Lung (tissue), 12 donors: ENCODE measurements around the gene PRICKLE2. TPM values are rescaled to one million over a fixed set of nuclear protein-coding genes. Genes with fewer than 3 reads are reported as not detected.

Experiments used
- ATAC-seq: fragments of 200-7000 bp; cut with Tn5 transposase; one replicate; pipeline ENCODE4 v1.9.1; 2020; ENCODE audit warnings: moderate number of reproducible peaks; ENCODE audit not compliant: insufficient read depth, low FRiP score
- DNase-seq, 3 donors: peaks; one replicate each; pipeline ENCODE4 v3.0.0-alpha.2; 2013 to 2017
- H3K27ac ChIP-seq, 2 donors: one replicate each; pipeline ENCODE4 v1.5.1; 2013; ENCODE audit warnings: mild to moderate bottlenecking in 2 of 2, moderate library complexity in 2 of 2, control low read depth in 1 of 2, inconsistent platforms in 1 of 2, low read depth in 1 of 2, low read length in 1 of 2
- H3K27me3 ChIP-seq, 3 donors: one replicate each; pipeline ENCODE4 v1.5.1; 2013; ENCODE audit warnings: low read length in 2 of 3; ENCODE audit not compliant: control insufficient read depth in 3 of 3, insufficient read depth in 3 of 3
- H3K36me3 ChIP-seq, 4 donors: one replicate each; pipeline ENCODE4 v1.5.1; 2013; ENCODE audit warnings: low read length in 4 of 4, mild to moderate bottlenecking in 1 of 4, moderate library complexity in 1 of 4; ENCODE audit not compliant: control insufficient read depth in 4 of 4, insufficient read depth in 4 of 4
- H3K4me1 ChIP-seq, 5 donors: one replicate each; pipeline ENCODE4 v1.5.1; 2013; ENCODE audit warnings: low read length in 5 of 5, mild to moderate bottlenecking in 2 of 5, moderate library complexity in 1 of 5; ENCODE audit not compliant: control insufficient read depth in 5 of 5, insufficient read depth in 5 of 5
- H3K4me3 ChIP-seq: one replicate; pipeline ENCODE4 v1.5.1; 2013; ENCODE audit warnings: mild to moderate bottlenecking, control low read depth, moderate library complexity
- H3K9ac ChIP-seq, 2 donors: one replicate each; pipeline ENCODE4 v1.5.1; 2013; ENCODE audit warnings: low read length in 2 of 2, control low read depth in 1 of 2; ENCODE audit not compliant: insufficient read depth in 1 of 2
- H3K9me3 ChIP-seq, 4 donors: one replicate each; pipeline ENCODE4 v1.5.1; 2013; ENCODE audit warnings: low read length in 3 of 4, mild to moderate bottlenecking in 1 of 4, moderate library complexity in 1 of 4; ENCODE audit not compliant: control insufficient read depth in 4 of 4, insufficient read depth in 3 of 4
- WGBS, 2 donors: extraction: QIAGEN DNeasy Blood & Tissue Kit; methylation state at CpG; one replicate each; pipeline ENCODE4 v1.1.7; 2013; 5-methylcytosine and 5-hydroxymethylcytosine counted together
- polyA plus RNA-seq, 2 donors: library from polyadenylated mRNA; stranded (reverse); fragments of 200-250 nt; gene quantifications; one replicate each; pipeline ENCODE4 v1.2.1, GENCODE V29; 2013
- total RNA-seq, 2 donors: library from RNA; depleted of rRNA in 1 of 2; stranded (reverse); fragments of >200 nt in 1 of 2; gene quantifications; one replicate each; pipeline ENCODE4 v1.2.1, GENCODE V29; 2014 to 2021
- TF ChIP-seq, protein P1 (sequence below): IDR thresholded peaks from 2 replicates; pipeline ENCODE4 v1.5.1; 2012; ENCODE audit warnings: mild to moderate bottlenecking; ENCODE audit errors: control extremely low read depth, extremely low read depth
- donor health status: control.
- donor health status: control.
- donor health status: Bipolar disorder and iron deficiency.
- donor health status: healthy.
- donor health status: DM: yes; HTN: yes; CAD: no.

The PRICKLE2 gene
- total and polyA plus RNA-seq, 4 donors = 4.0 to 88.0 (median 19.9) TPM

DNA sequence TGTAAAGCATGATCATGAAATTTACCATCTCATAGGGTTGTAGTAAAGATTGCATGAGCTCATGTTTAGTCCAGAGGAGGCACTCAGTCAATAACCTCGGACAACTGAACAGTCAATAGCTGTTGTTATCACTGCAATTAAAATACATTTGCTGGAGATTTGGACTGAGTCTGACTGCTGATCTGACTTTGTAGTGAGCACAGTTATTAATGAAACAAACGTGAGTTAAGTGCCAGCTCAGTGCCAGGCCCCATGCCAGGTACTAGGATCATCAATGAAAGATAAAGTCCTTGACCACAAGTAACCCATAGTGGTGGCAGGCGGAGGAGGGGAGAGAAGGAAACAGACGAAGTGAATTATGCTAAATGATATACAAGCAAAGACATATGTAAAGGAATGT is 43.7 kb upstream of the PRICKLE2 start:
- DNase-seq (no peak), ATAC-seq (no peak)
- Histone ChIP-seq H3K4me1 (peaks cover 2 to 38% (median 20%) of the 10 kb centered on the region in 5 donors), H3K9me3 (no peaks in the 10 kb centered on the region), H3K9ac (no peak overlapping the region), H3K27ac (no peak overlapping the region), H3K4me3 (no peak overlapping the region), H3K27me3 (no peaks in the 10 kb centered on the region), H3K36me3 (peaks cover 0 to 2% (median 0%) of the 10 kb centered on the region in 4 donors)
- TF ChIP-seq, protein P1, sequence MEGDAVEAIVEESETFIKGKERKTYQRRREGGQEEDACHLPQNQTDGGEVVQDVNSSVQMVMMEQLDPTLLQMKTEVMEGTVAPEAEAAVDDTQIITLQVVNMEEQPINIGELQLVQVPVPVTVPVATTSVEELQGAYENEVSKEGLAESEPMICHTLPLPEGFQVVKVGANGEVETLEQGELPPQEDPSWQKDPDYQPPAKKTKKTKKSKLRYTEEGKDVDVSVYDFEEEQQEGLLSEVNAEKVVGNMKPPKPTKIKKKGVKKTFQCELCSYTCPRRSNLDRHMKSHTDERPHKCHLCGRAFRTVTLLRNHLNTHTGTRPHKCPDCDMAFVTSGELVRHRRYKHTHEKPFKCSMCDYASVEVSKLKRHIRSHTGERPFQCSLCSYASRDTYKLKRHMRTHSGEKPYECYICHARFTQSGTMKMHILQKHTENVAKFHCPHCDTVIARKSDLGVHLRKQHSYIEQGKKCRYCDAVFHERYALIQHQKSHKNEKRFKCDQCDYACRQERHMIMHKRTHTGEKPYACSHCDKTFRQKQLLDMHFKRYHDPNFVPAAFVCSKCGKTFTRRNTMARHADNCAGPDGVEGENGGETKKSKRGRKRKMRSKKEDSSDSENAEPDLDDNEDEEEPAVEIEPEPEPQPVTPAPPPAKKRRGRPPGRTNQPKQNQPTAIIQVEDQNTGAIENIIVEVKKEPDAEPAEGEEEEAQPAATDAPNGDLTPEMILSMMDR = no peak
- WGBS, 2 donors = 55 to 79% methylated on average over 4 of the region's 4 CpGs

DNA sequence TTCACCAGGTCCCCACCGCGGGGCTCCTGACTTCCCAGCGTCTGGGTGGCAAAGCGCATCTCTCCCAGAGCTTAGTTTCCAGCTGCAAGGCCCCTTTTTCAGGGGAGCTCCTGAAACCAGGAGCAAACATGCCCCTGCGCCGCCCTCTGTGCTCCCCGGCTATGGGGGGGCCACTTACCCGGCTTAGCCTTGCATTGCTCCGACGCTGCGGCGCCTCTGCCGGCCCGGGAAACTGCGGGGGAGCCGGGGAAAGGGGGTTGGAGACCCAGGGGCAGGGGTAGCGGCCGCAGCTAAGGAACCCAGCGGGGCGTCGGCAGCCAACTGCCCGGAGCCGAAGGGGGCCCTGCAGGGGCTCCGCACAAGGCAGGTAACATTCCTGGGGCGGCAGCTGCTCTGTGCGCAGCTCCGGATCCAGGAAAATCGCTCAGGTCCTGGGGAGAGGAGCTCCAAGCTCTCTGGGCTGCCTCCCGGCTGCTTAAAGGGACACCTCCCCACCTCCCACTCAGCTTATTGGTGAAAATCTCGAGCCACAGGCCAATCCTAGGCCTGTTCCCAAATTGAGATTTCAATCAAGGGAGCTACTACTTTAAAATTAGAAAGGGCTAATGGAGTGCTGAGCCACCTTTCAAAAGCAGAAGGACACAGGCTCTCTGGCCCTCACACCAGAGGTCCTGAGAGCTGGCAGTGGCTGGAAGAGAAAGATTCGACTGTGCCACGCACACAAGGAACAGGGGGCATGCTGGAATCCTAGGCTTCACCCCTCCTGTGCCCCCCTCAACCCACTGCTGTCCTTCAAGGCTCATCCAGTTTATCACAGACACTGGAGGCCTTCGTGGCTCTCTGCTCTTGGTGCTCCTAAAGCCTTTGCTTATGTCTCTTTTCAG is 42.7 kb upstream of the PRICKLE2 start:
- peaks cover 0 to 2% (median 0%) of the 10 kb centered on the region in 4 donors for H3K36me3 ChIP-seq
- WGBS, 2 donors = 14 to 23% methylated on average over 33 of the region's 33 CpGs
- H3K27me3 ChIP-seq = no peaks in the 10 kb centered on the region
- H3K4me3 ChIP-seq = peak overlapping the region; percentile 51
- H3K9me3 ChIP-seq = no peaks in the 10 kb centered on the region
- peak overlapping the region; percentile 71 to 89 for H3K27ac ChIP-seq
- ATAC-seq (peak; percentile 56), DNase-seq (peak; percentile 72 to 87 (median 84))
- peak overlapping the region; percentile 77 to 96 for H3K9ac ChIP-seq
- TF ChIP-seq, protein P1 = no peak
- H3K4me1 ChIP-seq = peaks cover 2 to 43% (median 24%) of the 10 kb centered on the region in 5 donors

DNA sequence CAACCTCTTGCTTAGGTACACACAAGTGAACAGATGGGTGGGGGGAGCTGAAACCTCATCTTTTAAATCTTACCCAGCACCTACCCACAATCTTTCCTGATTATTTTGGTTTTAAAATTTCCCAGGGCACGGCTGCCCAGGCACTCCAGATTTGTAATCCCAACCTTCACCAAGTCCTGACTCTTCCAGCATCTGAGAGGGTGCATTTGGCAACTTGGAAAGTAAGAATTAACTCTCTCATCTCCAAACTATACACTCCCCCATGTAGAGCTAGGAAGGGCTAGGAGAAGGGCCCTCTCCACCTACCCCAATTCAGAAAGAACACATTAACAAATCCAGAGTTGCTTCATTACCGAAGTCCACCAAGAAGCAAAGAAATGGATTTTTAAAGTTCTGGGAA is 41.7 kb upstream of the PRICKLE2 start:
- peak in 2 of 3 donors; percentile 21 to 46 for DNase-seq
- peak overlapping the region; percentile 77 to 96 for H3K9ac ChIP-seq
- H3K27ac ChIP-seq = peak overlapping the region; percentile 75 to 76
- H3K27me3 ChIP-seq = no peaks in the 10 kb centered on the region
- TF ChIP-seq, protein P1 = no peak
- peaks cover 0 to 5% (median 0%) of the 10 kb centered on the region in 4 donors for H3K36me3 ChIP-seq
- H3K4me3 ChIP-seq = no peak overlapping the region
- WGBS, 2 donors = 53 to 54% methylated on average over 2 of the region's 2 CpGs
- ATAC-seq = no peak
- H3K4me1 ChIP-seq = peaks cover 2 to 43% (median 24%) of the 10 kb centered on the region in 5 donors
- no peaks in the 10 kb centered on the region for H3K9me3 ChIP-seq
